CD4-positive, alpha-beta T cell (primary cell): Measurements from ENCODE around the gene EVPLL. TPM values are rescaled to one million over a fixed set of nuclear protein-coding genes. Genes with fewer than 3 reads are reported as not detected.
A peak's percentile ranks its signal among the peaks of the same experiment; 100 is the strongest.
"Not testable (repeated sequence)": the region's sequence is repeated elsewhere in the genome, so short reads cannot be mapped to it uniquely, and the experiment has no call there.

Source experiments
- ATAC-seq: fragments of 200-7000 bp; cut with Tn5 transposase; one replicate; pipeline ENCODE4 v1.10.0; 2022; ENCODE audit warnings: mild to moderate bottlenecking; ENCODE audit not compliant: poor library complexity
- CTCF ChIA-PET: fragments of 350-600 bp; sonication (Branson Sonifier 250); formaldehyde crosslinking; loops from one replicate; lab custom pipeline; 2021; ENCODE audit warnings: antibody characterized with exemption, inconsistent platforms; lab: Charles Lee
- POLR2A ChIA-PET: fragments of 350-600 bp; sonication (Branson Sonifier 250); formaldehyde crosslinking; loops from one replicate; lab custom pipeline; 2021; ENCODE audit warnings: antibody characterized with exemption, inconsistent platforms; lab: Charles Lee
- DNase-seq, 14 experiments: peaks; one replicate each; pipeline ENCODE4 v3.0.0-alpha.2; 2013 to 2020; ENCODE audit warnings: mixed read lengths in 2 of 14
- H3K27ac ChIP-seq, 2 donors: one replicate each; pipeline versions ENCODE4 v1.5.1 to v1.7.0; 2013; ENCODE audit warnings: low read length in 2 of 2, low read depth in 1 of 2, mild to moderate bottlenecking in 1 of 2
- H3K27me3 ChIP-seq, 2 experiments: 1 replicate in 1 of 2; 2 replicates in 1 of 2; pipeline versions ENCODE4 v1.6.1 to v1.7.0; 2013; ENCODE audit warnings: low read length in 2 of 2, control low read depth in 1 of 2, mild to moderate bottlenecking in 1 of 2, moderate library complexity in 1 of 2; ENCODE audit not compliant: insufficient read depth in 2 of 2, control insufficient read depth in 1 of 2
- H3K36me3 ChIP-seq: one replicate; pipeline ENCODE4 v1.6.1; 2013; ENCODE audit warnings: low read length, control low read depth; ENCODE audit not compliant: insufficient read depth
- H3K4me1 ChIP-seq: one replicate; pipeline ENCODE4 v1.6.1; 2013; ENCODE audit warnings: low read length, control low read depth; ENCODE audit not compliant: insufficient read depth
- H3K4me3 ChIP-seq: one replicate; pipeline ENCODE4 v1.5.1; 2013; ENCODE audit warnings: mild to moderate bottlenecking, low read length, moderate library complexity
- H3K9me3 ChIP-seq, 2 experiments: 1 replicate in 1 of 2; 2 replicates in 1 of 2; pipeline versions ENCODE4 v1.6.1 to v1.7.0; 2013; ENCODE audit warnings: low read length in 2 of 2, mild to moderate bottlenecking in 2 of 2, control low read depth in 1 of 2, moderate library complexity in 1 of 2; ENCODE audit not compliant: control insufficient read depth in 1 of 2, insufficient read depth in 1 of 2
- H3K27ac Mint-ChIP-seq: one replicate; pipeline ENCODE4 v1.8.0; 2020; ENCODE audit warnings: mixed read lengths
- H3K27me3 Mint-ChIP-seq: one replicate; pipeline ENCODE4 v1.8.0; 2021; ENCODE audit warnings: mixed read lengths
- H3K36me3 Mint-ChIP-seq: one replicate; pipeline ENCODE4 v1.8.0; 2021; ENCODE audit warnings: low read depth, mixed read lengths
- H3K4me1 Mint-ChIP-seq: one replicate; pipeline ENCODE4 v1.8.0; 2021; ENCODE audit warnings: low read depth, mixed read lengths
- H3K4me3 Mint-ChIP-seq: one replicate; pipeline ENCODE4 v1.8.0; 2020; ENCODE audit warnings: mild to moderate bottlenecking, mixed read lengths
- H3K9me3 Mint-ChIP-seq: one replicate; pipeline ENCODE4 v1.8.0; 2020; ENCODE audit warnings: mixed read lengths
- CTCF ChIP-seq: fragments of 200-600 bp; IDR thresholded peaks from one replicate; pipeline ENCODE4 v1.8.0; 2022; ENCODE audit warnings: antibody characterized with exemption, mild to moderate bottlenecking
- intact Hi-C, 2 experiments: fragments of 100-400 bp; cut with DNase I in 1 of 2; cut with micrococcal nuclease in 1 of 2; formaldehyde crosslinking; loops; one replicate each; pipeline versions ENCODE4 v1.15.1 to v1.9.0; 2023 to 2025; cut with DNase I, micrococcal nuclease
- total RNA-seq, 174 experiments: library from RNA in 2 of 174; stranded (reverse) in 2 of 174; gene quantifications; one replicate each; pipeline ENCODE4 v1.2.3 and lab custom pipeline; 2021 to 2026

The EVPLL gene
- total RNA-seq, 2 experiments from 2014 or later, result not detected

GRCh38 chr17:18382441-18383078 lies 5.0 kb downstream of the EVPLL start:
- intact Hi-C loops, result no loop called here
- Histone ChIP-seq H3K27ac (no peak overlapping the region), H3K36me3 (no peaks in the 10 kb centered on the region), H3K4me1 (peaks cover 8% of the 10 kb centered on the region), H3K27me3 (peaks cover 0 to 2% of the 10 kb centered on the region in 2 experiments), H3K9me3 (no peaks in the 10 kb centered on the region), H3K4me3 (no peak overlapping the region)
- DNase-seq, result peak in 1 of 14 experiments; percentile 40
- Mint-ChIP-seq H3K4me3 (no peak overlapping the region), H3K36me3 (no peaks in the 10 kb centered on the region), H3K27ac (no peak overlapping the region), H3K27me3 (peaks cover 6% of the 10 kb centered on the region), H3K9me3 (no peaks in the 10 kb centered on the region), H3K4me1 (peaks cover 5% of the 10 kb centered on the region)
- ChIA-PET CTCF (no interaction called here), POLR2A (no interaction called here)
- no peak for TF ChIP-seq CTCF
- no peak for ATAC-seq

GRCh38 chr17:18383079-18383481 lies 5.5 kb downstream of the EVPLL start:
- H3K36me3 Mint-ChIP-seq, H3K9me3 Mint-ChIP-seq, H3K4me1 ChIP-seq, H3K4me1 Mint-ChIP-seq, H3K4me3 ChIP-seq, CTCF ChIA-PET, H3K27ac Mint-ChIP-seq, intact Hi-C loops, H3K9me3 ChIP-seq, H3K36me3 ChIP-seq, H3K27ac ChIP-seq, H3K27me3 Mint-ChIP-seq, H3K27me3 ChIP-seq, H3K4me3 Mint-ChIP-seq: not testable (repeated sequence)
- DNase-seq (peak in 5 of 14 experiments; percentile 15 to 51 (median 35)), ATAC-seq (peak; percentile 78)
- POLR2A ChIA-PET, result interaction anchor here (0.6 kb wide), 1 partner anchor 75 kb away, joined by 3 read pairs; no protein-coding TSS in a partner anchor

GRCh38 chr17:18384271-18384670 lies 6.7 kb downstream of the EVPLL start:
- H3K4me3 ChIP-seq, H3K27me3 Mint-ChIP-seq, H3K4me1 ChIP-seq, H3K36me3 Mint-ChIP-seq, POLR2A ChIA-PET, CTCF ChIA-PET, H3K27ac ChIP-seq, intact Hi-C loops, ATAC-seq, H3K27me3 ChIP-seq, H3K36me3 ChIP-seq, H3K27ac Mint-ChIP-seq, H3K9me3 ChIP-seq, H3K4me1 Mint-ChIP-seq, H3K4me3 Mint-ChIP-seq, H3K9me3 Mint-ChIP-seq, DNase-seq: not testable (repeated sequence)

GRCh38 chr17:18387583-18387982 lies 10.0 kb downstream of the EVPLL start:
- ATAC-seq, CTCF ChIA-PET, H3K9me3 Mint-ChIP-seq, H3K27ac Mint-ChIP-seq, H3K4me3 Mint-ChIP-seq, H3K27me3 Mint-ChIP-seq, POLR2A ChIA-PET, DNase-seq, H3K9me3 ChIP-seq, H3K4me1 Mint-ChIP-seq, H3K36me3 ChIP-seq, H3K27ac ChIP-seq, intact Hi-C loops, H3K27me3 ChIP-seq, H3K36me3 Mint-ChIP-seq, H3K4me3 ChIP-seq: not testable (repeated sequence)
- H3K4me1 ChIP-seq, result peaks cover 12% of the 10 kb centered on the region

GRCh38 chr17:18388266-18388665 lies 10.7 kb downstream of the EVPLL start:
- H3K27ac ChIP-seq, H3K4me1 ChIP-seq, DNase-seq, H3K4me3 Mint-ChIP-seq, POLR2A ChIA-PET, H3K36me3 ChIP-seq, H3K4me1 Mint-ChIP-seq, H3K4me3 ChIP-seq, ATAC-seq, CTCF ChIA-PET, H3K9me3 ChIP-seq, H3K27me3 Mint-ChIP-seq, H3K27ac Mint-ChIP-seq, intact Hi-C loops, H3K9me3 Mint-ChIP-seq, H3K27me3 ChIP-seq, H3K36me3 Mint-ChIP-seq: not testable (repeated sequence)

- H3K36me3 Mint-ChIP-seq, POLR2A ChIA-PET, H3K4me3 Mint-ChIP-seq, H3K9me3 Mint-ChIP-seq, H3K4me1 Mint-ChIP-seq, CTCF ChIA-PET, H3K27me3 ChIP-seq, H3K27ac Mint-ChIP-seq, H3K36me3 ChIP-seq, H3K27ac ChIP-seq, DNase-seq, H3K27me3 Mint-ChIP-seq, H3K4me1 ChIP-seq, H3K4me3 ChIP-seq, H3K9me3 ChIP-seq, intact Hi-C loops: not testable (repeated sequence)
- ATAC-seq, result peak; percentile 37
Observed at GRCh38 chr17:18388728-18389127, 11.2 kb downstream of the EVPLL start.
